Muscle layer of duodenum (tissue), 2 donors: ENCODE data around the gene ATG7.
"Not testable (repeated sequence)": the region's sequence is repeated elsewhere in the genome, so short reads cannot be mapped to it uniquely, and the experiment has no call there.

Experiments used
- H3K27ac ChIP-seq: one replicate; pipeline ENCODE4 v1.7.0; 2013; ENCODE audit warnings: mild to moderate bottlenecking, low read length
- H3K27me3 ChIP-seq: one replicate; pipeline ENCODE4 v1.7.0; 2013; ENCODE audit warnings: low read depth, mild to moderate bottlenecking, control low read depth, low read length
- H3K36me3 ChIP-seq, 2 donors: one replicate each; pipeline ENCODE4 v1.7.0; 2013; ENCODE audit warnings: low read length in 2 of 2, control low read depth in 1 of 2, mild to moderate bottlenecking in 1 of 2; ENCODE audit not compliant: insufficient read depth in 2 of 2, control insufficient read depth in 1 of 2
- H3K4me1 ChIP-seq, 2 donors: one replicate each; pipeline ENCODE4 v1.7.0; 2013; ENCODE audit warnings: low read length in 2 of 2, mild to moderate bottlenecking in 2 of 2, control low read depth in 1 of 2, moderate library complexity in 1 of 2; ENCODE audit not compliant: insufficient read depth in 2 of 2, control insufficient read depth in 1 of 2
- H3K4me3 ChIP-seq, 2 donors: one replicate each; pipeline ENCODE4 v1.7.0; 2013; ENCODE audit warnings: low read length in 2 of 2, low read depth in 1 of 2, mild to moderate bottlenecking in 1 of 2
- H3K9me3 ChIP-seq, 2 donors: one replicate each; pipeline ENCODE4 v1.7.0; 2013; ENCODE audit warnings: low read length in 2 of 2, control low read depth in 1 of 2, mild to moderate bottlenecking in 1 of 2; ENCODE audit not compliant: control insufficient read depth in 1 of 2
- donor health status: healthy.

Gene ATG7

GRCh38 chr3:11437506-11437905, 165.3 kb downstream of the ATG7 start:
- Histone ChIP-seq H3K4me1 (peaks cover 6 to 8% of the 10 kb centered on the region in 2 donors), H3K36me3 (no peaks in the 10 kb centered on the region), H3K27me3 (no peaks in the 10 kb centered on the region), H3K9me3 (no peaks in the 10 kb centered on the region), H3K4me3 (no peak overlapping the region), H3K27ac (no peak overlapping the region)

DNA sequence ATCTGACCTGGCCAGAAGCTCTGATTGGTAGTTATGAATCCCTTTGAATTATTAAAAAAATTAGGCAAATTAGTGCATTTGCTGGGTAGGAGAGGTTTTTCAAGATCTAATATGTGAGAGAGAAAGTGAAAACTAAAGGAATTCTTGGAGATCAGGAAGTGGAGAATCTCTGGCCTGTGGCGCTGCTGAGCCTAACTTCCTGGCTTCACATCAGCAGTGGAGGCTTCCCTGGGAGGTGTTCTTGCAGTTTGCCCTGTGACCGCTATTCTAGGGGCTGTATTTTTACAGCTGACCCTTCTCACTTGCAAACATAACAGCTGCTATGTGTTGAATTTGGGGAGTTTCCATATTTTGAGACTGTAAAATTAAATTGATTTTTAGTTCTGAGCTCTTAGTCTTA, 166.4 kb downstream of the ATG7 start:
- no peak overlapping the region for H3K27ac ChIP-seq
- peaks cover 3 to 4% of the 10 kb centered on the region in 2 donors for H3K4me1 ChIP-seq
- no peak overlapping the region for H3K4me3 ChIP-seq
- H3K27me3 ChIP-seq = no peaks in the 10 kb centered on the region
- H3K36me3 ChIP-seq = no peaks in the 10 kb centered on the region
- H3K9me3 ChIP-seq = no peaks in the 10 kb centered on the region

- not testable (repeated sequence) for H3K36me3 ChIP-seq, H3K4me3 ChIP-seq, H3K9me3 ChIP-seq, H3K27ac ChIP-seq, H3K27me3 ChIP-seq, H3K4me1 ChIP-seq
These were observed 169.1 kb downstream of the ATG7 start for GRCh38 chr3:11441346-11441745.

DNA sequence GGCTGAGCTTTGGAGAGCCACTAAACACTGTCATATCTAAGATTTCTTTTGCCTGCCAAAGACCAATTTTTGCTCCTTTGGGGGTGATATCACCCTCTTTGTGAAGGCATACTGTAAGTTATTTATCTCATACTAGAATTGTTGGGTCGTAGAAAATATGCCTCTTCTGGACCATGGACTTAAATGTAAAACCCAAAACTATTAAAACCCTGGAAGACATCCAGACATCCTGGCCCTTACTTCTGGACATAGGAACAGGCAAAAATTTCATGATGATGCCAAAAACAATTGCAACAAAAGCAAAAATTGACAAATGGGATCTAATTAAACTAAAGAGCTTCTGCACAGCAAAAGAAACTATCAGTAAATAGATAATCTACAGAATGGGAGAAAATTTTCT, 172.2 kb downstream of the ATG7 start:
- no peak overlapping the region for H3K27ac ChIP-seq
- no peaks in the 10 kb centered on the region for H3K4me1 ChIP-seq
- H3K27me3 ChIP-seq = no peaks in the 10 kb centered on the region
- no peaks in the 10 kb centered on the region for H3K36me3 ChIP-seq
- H3K4me3 ChIP-seq = no peak overlapping the region
- H3K9me3 ChIP-seq = no peaks in the 10 kb centered on the region

DNA sequence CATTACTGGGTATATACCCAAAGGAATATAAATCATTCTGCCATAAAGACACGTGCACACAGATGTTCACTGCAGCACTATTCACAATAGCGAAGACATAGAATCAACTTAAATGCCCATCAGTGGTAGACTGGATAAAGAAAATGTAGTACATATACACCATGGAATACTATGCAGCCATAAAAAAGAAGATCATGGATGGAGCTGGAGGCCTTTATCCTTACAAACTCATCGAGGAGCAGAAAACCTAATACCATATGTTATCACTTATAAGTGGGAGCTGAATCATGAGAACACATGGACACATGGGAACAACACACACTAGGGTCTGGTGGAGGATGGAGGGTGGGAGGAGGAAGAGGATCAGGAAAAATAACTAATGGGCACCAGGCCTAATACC, 173.0 kb downstream of the ATG7 start:
- not testable (repeated sequence) for H3K27me3 ChIP-seq, H3K27ac ChIP-seq, H3K4me1 ChIP-seq, H3K4me3 ChIP-seq, H3K36me3 ChIP-seq, H3K9me3 ChIP-seq

GRCh38 chr3:11445883-11446282, 173.7 kb downstream of the ATG7 start:
- no peak overlapping the region for H3K27ac ChIP-seq

GRCh38 chr3:11447584-11448200, 175.5 kb downstream of the ATG7 start:
- Histone ChIP-seq H3K36me3 (no peaks in the 10 kb centered on the region), H3K9me3 (no peaks in the 10 kb centered on the region), H3K27me3 (no peaks in the 10 kb centered on the region), H3K4me1 (peaks cover 0 to under 1% of the 10 kb centered on the region in 2 donors), H3K4me3 (no peak overlapping the region), H3K27ac (no peak overlapping the region)

More at GRCh38 chr3:11445883-11446282, 173.7 kb downstream of the ATG7 start:
- H3K4me3 ChIP-seq = no peak overlapping the region
- H3K36me3 ChIP-seq = no peaks in the 10 kb centered on the region
- H3K4me1 ChIP-seq = no peaks in the 10 kb centered on the region
- no peaks in the 10 kb centered on the region for H3K27me3 ChIP-seq
- H3K9me3 ChIP-seq = no peaks in the 10 kb centered on the region

DNA sequence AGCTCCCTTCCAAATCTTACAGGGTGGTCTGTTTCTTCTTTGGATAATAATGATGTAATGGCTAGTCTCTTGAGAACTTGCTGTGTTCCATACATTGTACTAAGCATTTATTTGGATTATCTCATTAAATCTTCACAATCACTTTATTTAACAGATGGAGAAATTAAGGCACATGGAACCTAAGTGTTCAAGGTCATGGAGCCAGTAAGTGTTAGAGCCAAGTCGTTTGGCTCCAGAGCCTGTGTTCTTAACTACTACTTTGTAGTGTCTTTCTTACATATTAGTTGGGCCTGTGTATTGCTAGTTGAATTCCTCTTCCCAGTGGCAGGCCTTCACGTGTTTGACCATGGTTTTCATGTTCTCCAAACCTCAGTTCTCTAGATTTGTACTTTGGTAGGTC, 177.8 kb downstream of the ATG7 start:
- Histone ChIP-seq H3K9me3 (no peaks in the 10 kb centered on the region), H3K4me3 (no peak overlapping the region), H3K4me1 (peaks cover 4 to 9% of the 10 kb centered on the region in 2 donors), H3K36me3 (no peaks in the 10 kb centered on the region), H3K27ac (no peak overlapping the region), H3K27me3 (no peaks in the 10 kb centered on the region)

GRCh38 chr3:11452312-11452711, 180.1 kb downstream of the ATG7 start:
- no peak overlapping the region for H3K27ac ChIP-seq
- no peaks in the 10 kb centered on the region for H3K36me3 ChIP-seq
- no peak overlapping the region for H3K4me3 ChIP-seq
- H3K27me3 ChIP-seq = no peaks in the 10 kb centered on the region
- H3K4me1 ChIP-seq = peaks cover 4 to 9% of the 10 kb centered on the region in 2 donors
- no peaks in the 10 kb centered on the region for H3K9me3 ChIP-seq

DNA sequence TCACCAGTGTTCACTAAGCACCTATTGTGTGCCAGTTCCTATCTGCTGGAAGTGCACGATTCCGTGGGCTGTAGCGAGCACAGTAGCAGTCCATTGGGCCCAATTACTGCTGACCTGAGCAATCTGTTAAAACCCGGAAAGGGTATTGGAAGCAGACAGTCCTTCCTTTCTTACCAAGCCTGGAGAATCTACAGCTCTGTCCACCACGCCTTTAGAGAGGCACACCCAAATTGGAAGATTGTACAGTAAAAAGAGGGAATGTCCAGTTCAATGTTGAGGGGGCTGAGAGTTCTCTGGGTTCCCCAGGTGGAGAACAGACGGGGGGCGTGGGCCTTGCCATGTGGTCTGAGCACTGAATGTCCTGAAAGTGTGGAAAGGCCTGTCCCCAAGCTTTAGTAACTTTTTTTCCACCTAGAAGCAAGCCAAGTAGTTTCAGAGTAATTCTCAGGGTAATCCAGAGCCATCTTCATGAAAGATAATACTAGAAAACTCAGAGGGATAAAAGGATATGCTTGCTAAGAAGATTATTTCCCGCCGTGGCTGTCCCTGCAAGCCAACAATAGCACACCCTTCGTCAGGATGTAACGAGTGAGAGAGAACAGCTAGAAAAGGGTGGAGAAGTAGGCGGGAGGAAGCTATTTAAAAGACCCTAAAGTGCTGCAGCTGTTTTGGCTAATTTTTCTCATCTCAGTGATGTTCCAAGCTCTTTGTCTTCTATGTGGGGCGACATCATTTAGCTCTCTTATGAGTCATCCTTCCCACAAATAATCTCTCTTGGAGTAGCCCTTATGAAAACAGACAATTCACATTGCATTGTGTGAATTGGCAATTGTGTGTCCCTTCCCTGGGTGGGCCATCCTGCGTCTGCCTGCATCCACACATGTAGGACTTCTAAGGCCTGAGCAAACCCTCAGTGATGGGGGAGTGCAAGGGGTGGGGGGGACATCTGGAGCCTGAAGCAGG, 181.0 kb downstream of the ATG7 start:
- H3K4me1 ChIP-seq = peaks cover 4 to 9% of the 10 kb centered on the region in 2 donors
- no peak overlapping the region for H3K4me3 ChIP-seq
- H3K36me3 ChIP-seq = no peaks in the 10 kb centered on the region
- H3K27ac ChIP-seq = peak overlapping the region; percentile 20
- H3K27me3 ChIP-seq = no peaks in the 10 kb centered on the region
- H3K9me3 ChIP-seq = no peaks in the 10 kb centered on the region

DNA sequence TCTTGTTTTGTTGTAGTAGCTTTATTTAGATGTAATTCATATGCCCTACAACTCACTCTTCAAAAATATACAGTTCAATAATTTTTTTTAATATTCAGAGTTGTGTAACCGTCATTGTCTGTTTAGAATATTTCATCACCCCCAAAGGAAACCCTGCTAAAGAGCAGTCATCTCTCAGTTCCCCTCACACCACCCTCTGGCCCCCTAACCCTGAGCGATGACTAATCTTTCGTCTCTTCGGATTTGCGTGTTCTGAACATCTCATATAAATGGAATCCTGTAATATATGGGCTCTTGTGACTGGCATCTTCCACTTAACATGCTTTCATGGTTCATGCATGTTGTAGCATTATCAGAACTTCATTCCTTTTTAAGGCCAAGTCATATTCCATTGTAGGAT, 183.8 kb downstream of the ATG7 start:
- Histone ChIP-seq H3K4me1 (peaks cover 4 to 9% of the 10 kb centered on the region in 2 donors), H3K36me3 (no peaks in the 10 kb centered on the region), H3K9me3 (no peaks in the 10 kb centered on the region), H3K27ac (no peak overlapping the region), H3K4me3 (no peak overlapping the region), H3K27me3 (no peaks in the 10 kb centered on the region)
